ENCODE results near the gene LRIG1.

- TF ChIP-seq CTCF (IDR thresholded peaks at IDR 0.05; ENCODE audit: low read depth, low read length, poor library complexity, severe bottlenecking), result no peak
- no peak for TF ChIP-seq EZH2phosphoT487 (IDR thresholded peaks at IDR 0.05; ENCODE audit: borderline replicate concordance, low read length)
These were observed 69.3 kb downstream of the LRIG1 start for GRCh38 chr3:66431494-66431893.
